Measurements from ENCODE around the gene PIK3R5.

The PIK3R5 gene

GRCh38 chr17:8881606-8882005 is 83.9 kb downstream of the PIK3R5 start:
- in situ Hi-C loops (cut with MboI; ENCODE audit: low sequenced_read_pairs), result no loop called here

DNA sequence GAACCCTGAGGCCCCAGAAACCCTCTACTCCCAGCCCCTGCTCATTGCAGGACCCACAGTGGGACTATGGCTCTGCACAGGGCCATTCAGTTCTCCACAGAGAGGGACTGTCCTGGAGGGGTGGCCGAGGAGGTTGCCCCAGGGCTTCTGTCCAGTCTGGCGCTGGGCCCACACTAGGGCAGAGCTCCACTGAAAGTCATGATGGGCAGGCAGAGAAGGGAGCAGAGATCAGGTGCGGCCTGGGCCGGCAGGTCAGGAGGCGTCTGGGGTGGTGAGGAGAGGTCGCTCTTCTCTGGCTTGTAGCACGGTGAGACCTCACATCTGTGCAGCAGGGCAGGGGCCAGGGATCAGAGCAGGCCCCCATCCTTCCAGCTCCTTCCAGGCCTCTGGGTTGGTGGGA is 85.0 kb downstream of the PIK3R5 start:
- in situ Hi-C loops (cut with MboI; ENCODE audit: low sequenced_read_pairs), result no loop called here

DNA sequence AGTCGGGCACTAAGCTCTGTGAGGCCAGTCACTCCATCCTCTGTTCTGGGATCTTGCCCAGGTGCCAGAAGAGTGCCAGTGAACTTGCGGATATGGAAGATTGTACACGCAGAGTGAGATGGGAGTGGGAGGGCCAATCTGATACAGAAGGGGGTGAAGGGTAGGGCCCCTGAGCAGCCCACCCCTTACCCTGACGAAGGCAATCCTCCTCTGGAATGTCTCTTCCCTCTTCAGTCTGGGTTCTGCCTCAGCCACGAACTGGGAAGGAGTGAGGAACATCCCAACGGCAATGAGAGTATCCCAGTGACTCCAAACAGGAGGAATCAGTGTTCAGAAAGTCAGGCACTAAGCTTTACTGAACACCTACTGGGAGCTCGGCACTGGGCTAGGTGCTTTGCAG is 86.1 kb downstream of the PIK3R5 start:
- in situ Hi-C loops (cut with MboI; ENCODE audit: low sequenced_read_pairs), result no loop called here

GRCh38 chr17:8877984-8878383 is 87.5 kb downstream of the PIK3R5 start:
- in situ Hi-C loops (cut with MboI; ENCODE audit: low sequenced_read_pairs), result no loop called here

- in situ Hi-C loops (cut with MboI; ENCODE audit: low sequenced_read_pairs), result no loop called here
These were observed 89.5 kb downstream of the PIK3R5 start for GRCh38 chr17:8875957-8876356.

DNA sequence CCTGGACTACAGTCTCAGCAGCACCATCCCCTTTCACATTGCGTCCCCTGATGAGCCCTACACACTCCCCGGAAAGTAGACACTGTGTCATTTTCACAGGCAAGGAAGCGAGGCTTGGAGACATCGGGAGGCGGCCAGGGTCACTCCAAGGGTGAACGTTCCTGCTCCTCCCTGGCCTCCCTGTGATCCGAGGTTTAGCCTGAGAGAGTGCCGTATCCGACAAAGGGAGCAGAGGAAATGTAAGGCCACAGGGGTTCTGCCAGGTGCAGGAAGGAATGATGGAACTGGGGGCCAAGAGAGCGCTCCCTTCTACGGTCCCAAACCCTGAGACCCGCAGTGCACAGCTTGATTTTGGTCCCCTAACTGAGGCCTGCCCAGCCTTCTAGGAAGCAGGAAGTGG is 90.1 kb downstream of the PIK3R5 start:
- in situ Hi-C loops (cut with MboI; ENCODE audit: low sequenced_read_pairs), result no loop called here

- in situ Hi-C loops (cut with MboI; ENCODE audit: low sequenced_read_pairs), result no loop called here
These were observed 91.4 kb downstream of the PIK3R5 start for GRCh38 chr17:8873801-8874715.

- in situ Hi-C loops (cut with MboI; ENCODE audit: low sequenced_read_pairs), result no loop called here
These were observed 92.6 kb downstream of the PIK3R5 start for GRCh38 chr17:8872705-8873435.

DNA sequence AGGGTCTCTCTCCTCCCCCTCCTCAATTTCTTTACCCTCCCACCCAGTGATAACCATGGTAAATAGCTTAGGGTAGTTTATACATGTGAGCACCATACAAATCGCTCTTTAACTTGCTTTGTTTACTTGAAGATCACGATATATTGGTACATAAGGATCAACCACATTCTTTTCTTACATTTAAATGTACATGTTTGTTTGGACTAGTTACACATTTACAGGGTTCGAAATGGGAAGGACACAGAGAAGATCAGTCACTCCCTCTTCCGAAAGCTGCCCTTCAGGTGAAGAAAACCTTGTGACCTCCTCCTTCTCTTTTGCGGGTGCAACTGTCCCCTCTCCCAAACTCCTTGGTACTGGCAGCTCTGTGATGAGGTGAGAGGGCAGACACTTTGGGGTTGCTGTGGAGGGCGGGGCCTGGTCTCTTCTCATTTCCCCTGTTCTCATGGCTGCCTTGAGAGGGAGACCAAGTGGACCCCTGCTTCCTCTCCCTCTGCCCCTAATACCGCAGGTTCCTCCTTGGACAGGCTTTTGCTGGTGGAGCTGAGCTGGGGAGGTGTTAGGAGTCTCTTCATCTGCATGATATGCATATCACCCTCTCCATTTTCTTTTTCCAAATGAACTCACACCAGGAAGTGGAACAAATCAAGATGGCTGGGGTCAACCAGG is 93.3 kb downstream of the PIK3R5 start:
- in situ Hi-C loops (cut with MboI; ENCODE audit: low sequenced_read_pairs), result no loop called here

DNA sequence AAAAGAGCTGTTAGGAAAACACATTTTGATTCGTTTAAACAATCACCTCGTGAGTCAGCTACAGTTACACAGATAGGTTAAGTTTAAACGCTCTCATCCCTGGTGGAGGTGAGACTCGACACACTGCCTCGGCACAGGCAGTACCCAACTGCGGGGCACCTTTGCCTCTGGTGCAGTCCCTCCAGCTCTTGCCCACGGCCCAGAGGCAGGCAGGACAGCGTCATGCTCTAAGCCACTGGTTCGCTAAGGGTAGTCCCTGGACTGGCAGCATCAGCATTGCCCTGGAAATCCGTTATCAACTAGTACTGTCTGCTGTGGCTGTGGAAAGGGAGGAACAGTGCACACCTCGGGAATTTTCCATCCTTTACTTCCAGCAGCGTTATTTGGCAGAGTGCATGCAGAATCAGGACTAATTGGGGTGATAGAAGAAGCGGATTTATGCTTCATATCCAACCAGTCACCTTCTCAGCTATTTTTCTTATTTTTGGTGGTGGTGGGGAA is 94.4 kb downstream of the PIK3R5 start:
- in situ Hi-C loops (cut with MboI; ENCODE audit: low sequenced_read_pairs), result no loop called here

DNA sequence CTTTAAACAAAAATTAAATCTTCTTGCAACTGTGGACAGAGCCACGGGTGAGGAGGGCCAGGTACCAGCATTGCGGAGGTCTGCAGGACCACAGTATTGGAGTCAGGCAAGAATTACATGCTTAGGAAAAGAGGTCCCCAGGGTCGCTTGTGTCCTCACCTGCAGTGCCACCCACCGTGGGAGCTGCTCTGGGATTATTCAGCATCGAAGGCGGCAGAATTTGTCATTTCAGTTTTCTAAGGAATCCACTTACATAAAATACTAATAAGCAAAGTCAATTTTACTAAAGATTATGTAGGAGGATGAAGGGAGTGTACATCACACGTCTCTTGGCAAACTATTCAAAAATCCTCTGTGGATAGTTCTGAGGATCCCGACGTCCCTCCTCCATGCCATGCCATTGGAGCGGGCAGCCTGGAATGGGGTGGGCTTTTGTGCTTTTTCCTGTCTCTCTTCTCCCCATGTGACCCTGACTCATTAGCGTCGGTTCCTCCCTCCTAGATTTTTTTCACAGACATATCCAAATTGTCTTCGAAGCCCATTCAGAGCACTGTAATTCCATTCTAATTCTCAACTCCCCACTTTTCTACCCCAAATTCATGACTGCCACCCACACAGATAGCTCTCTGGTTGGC is 95.0 kb downstream of the PIK3R5 start:
- in situ Hi-C loops (cut with MboI; ENCODE audit: low sequenced_read_pairs), result no loop called here

GRCh38 chr17:8869114-8869815 is 96.2 kb downstream of the PIK3R5 start:
- in situ Hi-C loops (cut with MboI; ENCODE audit: low sequenced_read_pairs), result no loop called here

DNA sequence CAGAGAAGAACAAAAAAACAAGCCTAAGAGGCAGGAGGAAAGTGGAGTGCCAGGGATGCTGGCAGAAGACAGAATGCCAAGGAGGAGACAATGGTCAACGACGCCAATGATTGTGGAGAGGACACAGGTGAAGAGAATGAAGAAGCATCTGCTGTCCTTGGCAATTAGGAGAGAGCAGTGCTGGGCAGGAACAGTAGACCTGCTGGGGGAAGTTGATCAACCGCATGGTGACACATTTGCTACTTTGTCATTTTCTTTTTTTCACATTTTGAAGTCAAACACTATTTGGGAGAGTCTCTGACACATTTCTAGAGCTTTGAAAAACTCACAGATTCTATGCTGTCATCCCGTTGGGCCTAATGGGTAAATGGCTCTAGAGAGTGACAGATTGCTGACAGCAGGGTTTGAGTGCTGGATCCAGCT is 97.0 kb downstream of the PIK3R5 start:
- in situ Hi-C loops (cut with MboI; ENCODE audit: low sequenced_read_pairs), result no loop called here

DNA sequence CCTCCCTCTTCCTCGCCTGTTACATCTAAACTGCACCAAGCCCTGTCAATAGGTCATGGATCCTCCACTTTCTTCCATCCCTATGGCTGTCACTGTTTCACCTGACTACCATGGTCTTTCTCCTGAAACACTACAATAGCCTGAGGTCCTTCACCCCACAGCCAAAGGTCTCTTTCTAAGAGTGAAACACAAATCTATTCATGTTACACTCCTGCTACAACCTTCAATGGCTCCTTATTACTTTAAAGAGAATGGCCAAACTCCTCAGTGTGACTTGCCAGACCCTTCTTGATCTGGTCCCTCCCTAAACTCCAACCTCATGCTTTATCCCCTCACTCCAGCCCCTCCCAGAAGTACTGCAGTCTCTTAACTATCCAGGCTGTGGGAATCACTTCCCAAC is 97.4 kb downstream of the PIK3R5 start:
- in situ Hi-C loops (cut with MboI; ENCODE audit: low sequenced_read_pairs), result no loop called here

DNA sequence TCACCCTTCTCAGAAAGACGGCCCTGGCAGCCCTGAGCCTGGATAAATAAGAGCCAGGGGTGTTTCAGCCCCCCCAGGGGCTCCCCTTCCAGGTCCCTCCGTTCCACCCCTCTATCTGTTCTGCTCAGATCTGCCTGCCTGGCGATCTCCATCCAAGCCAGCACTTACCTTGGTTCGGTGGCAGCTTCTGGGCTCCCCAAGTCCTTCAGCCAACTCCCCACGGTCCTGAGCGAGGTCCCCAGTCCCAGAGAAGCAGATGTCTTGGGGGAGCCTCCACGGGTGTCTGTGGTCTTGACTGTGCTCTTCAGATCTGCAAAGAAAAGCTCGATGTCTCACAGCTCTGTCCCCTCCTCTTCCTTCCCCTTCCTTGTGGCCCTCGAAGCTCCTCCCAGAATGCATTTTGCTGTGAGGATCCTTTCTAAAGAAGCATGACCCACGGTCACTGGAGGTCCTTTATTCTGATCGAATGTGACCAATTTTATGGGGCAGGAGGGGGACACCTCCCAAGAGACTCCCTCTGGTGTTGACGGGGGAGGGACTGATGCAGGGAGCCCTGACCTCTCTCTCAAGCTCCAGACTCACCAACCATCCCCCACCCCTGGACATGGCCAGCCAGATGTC is 98.0 kb downstream of the PIK3R5 start, which contains the start of gene PIK3R6:
PIK3R6 (minus strand) TSS at position 314 of the 621 bp plus-strand sequence. CDS start 17,880 bp downstream, outside the sequence.
- in situ Hi-C loops (cut with MboI; ENCODE audit: low sequenced_read_pairs), result no loop called here

DNA sequence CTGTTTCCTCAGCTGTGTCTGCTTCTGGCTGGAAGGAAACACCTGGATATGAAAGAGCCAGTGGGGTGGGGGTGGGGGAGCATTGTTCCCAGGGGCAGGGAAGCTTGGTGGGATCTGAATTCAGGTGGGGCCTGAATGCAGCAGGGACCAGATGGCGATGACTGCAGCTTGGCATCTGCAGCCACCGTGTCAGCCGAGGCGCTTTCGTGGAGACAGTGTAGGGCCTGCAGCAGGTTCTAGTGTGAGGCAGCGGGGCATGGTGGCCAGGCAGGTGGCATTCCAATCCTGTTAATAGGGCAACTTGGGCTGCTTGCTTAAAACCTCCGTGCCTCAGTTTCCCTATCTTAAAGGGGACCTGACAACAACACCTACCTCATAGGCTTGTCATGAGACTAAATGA is 99.7 kb downstream of the PIK3R5 start:
- in situ Hi-C loops (cut with MboI; ENCODE audit: low sequenced_read_pairs), result no loop called here

- in situ Hi-C loops (cut with MboI; ENCODE audit: low sequenced_read_pairs), result no loop called here
These were observed 100.1 kb downstream of the PIK3R5 start for GRCh38 chr17:8865385-8865784.

- in situ Hi-C loops (cut with MboI; ENCODE audit: low sequenced_read_pairs), result no loop called here
These were observed 103.1 kb downstream of the PIK3R5 start for GRCh38 chr17:8862213-8863056.
